ENCODE data around the gene PDCL2.

- TF ChIP-seq GATA2 (IDR thresholded peaks at IDR 0.05; ENCODE audit: low read depth, low read length) (no peak), GATA3 (IDR thresholded peaks at IDR 0.05; ENCODE audit: low read depth, low read length) (no peak)
Measured at GRCh38 chr4:55612341-55612740, 20.3 kb upstream of the PDCL2 start.
